ENCODE results near the gene CPT1A.

Gene CPT1A

DNA sequence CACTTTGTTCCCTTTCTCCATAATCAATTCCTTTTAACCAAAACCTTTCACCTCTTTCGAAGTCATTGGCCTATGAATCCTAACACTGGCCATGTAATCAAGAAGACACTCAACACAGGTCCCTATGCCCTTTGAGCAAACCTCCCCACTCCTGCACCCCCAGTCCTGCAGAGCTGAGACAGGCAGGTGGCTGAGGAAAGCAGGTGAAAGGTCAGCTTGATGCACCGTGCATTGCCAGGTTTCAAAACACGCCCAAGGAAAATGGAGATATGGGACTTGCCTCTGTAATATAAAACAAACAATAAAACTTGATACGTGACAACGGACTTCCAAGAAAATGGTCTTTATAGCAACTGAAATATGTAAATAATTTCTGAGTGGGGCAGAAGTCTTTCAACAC lies 10.6 kb downstream of the CPT1A start:
- DNase-seq (ENCODE audit: low read depth in 2 of 2) = no peak

DNA sequence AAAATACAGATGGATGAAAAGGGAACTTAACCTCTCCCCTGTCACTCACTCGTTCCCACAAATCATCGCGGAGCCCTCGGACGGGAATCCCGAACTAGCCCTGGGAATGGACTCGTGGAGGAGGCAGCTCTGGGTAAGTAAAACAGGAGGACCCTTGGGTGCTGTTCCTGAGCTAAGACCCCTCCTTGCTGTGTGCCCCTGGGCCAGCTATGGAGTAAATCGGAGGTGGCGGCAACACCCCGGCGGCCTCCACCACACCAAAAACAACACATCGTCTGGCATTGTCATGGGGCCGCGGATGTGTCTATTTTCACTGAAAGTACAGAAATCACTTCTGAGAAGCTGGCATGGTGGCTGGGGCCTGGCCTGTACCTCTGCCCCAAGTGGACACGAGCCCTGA lies 12.1 kb downstream of the CPT1A start:
- no peak for DNase-seq (ENCODE audit: low read depth in 2 of 2)

DNA sequence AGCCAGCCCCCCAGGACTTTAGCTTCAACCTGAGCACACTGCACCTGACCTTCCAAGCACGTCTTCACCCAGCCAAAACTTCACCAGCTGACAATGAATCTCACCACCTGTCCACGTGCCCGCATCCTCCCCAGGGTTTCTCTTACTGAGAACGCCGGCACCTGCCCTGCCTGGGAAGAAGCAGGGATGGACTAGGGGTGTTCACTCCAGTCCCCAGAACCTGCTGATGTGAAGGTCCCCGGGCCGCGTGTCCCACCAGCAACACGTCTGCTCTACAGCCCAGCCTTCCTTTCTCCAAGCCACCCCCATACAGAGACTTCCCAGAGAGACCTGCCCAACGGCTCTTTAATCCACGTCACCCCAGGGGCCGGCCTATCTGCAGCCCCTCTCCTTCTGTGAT lies 12.8 kb downstream of the CPT1A start:
- DNase-seq (ENCODE audit: low read depth in 2 of 2) = no peak

DNA sequence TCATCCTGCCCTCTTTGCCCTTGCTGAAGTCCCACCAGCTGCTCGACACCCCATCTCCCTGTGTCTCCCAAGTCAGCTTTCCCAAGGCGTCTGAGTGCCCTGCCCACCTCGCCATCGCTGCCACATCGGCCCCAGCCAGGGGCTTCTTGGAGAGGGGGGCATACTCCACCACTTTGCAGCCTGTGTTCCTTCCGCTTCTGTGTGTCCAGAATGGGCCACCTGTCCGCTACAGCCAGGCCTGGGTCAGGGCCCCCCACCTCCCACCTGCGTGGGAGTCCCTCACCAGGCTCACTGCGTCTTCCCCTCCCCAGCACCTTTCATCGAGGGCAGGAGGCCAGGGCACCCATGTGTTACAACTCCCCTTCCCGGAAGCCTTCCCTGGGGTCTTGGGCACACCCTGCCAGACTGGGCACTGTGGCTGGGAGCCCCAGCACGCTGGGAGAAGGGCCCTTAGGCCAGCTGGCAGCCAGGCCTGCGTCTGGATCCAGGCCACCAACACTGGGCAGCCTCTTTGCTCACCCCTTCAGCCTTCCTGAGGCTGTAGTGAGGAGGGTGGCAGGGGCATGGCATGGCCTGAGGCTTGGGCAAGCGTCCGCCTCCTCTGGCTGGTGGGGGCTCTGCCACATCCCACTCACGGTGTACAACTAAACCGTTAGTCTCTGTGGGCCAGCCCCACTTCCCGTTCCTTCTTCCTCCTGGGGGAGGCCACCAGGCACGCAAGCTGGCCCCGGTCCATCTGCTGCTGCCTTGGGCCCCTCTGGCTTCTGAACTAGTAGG lies 13.4 kb downstream of the CPT1A start:
- no peak for DNase-seq (ENCODE audit: low read depth in 2 of 2)

DNA sequence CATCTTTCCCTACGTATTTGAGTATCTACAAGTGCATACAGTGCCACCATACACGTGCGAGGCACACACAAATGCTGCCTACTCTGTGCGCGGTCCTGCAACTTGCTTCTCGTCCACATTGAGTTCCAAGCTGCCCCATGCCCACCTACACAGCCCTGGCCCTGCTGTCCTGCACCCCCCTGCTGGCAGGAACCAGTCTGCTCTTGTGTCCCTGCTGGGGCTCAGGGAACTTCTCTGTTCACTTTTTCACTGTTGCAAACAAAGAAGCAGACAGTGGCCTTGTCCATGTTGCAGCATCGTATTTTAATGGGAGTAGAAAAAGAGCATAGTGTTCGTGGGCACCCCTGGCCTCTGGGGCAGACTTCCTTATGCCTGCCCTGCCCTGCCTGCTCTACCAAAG lies 14.0 kb downstream of the CPT1A start:
- no peak for DNase-seq (ENCODE audit: low read depth in 2 of 2)

DNA sequence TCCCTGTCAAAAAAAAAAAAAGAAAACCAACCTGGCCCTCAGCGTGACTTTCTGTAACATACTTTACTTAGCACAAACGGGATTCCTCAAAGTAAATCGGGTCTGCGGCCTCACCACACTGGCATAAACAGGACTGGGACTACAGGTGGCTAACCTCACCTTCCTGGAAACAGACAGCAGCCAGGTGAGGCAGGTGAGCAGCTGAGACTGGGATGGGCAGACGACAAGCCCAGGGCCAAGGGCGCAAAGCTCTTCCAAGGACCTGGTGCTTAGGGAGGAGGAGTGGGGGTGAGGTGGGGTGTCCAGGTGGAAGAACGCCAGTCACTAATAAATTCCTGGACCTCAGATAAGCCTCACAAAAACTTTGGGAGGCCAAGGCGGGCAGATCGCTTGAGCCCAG lies 15.0 kb downstream of the CPT1A start:
- no peak for DNase-seq (ENCODE audit: low read depth in 2 of 2)

DNA sequence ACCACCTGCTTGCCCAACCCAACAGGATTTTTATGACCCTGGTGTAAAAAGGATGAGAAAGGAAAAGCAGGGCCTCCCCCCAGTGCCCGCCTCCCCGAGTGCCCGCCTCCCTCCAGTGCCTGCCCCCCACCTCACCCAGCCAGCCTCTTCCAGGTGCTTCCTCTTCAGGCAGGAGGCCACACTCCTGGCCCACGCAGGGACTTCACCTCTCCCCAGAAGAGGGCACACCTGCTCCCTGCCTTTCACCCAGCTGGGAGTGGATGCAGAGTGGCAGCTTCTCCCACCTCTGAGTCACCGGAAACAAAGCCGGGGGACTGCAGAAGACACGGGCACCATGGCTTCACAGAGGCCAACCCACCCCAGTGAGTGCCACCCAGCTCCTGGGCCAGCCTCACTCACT lies 16.1 kb downstream of the CPT1A start:
- DNase-seq (ENCODE audit: low read depth in 2 of 2) = no peak

DNA sequence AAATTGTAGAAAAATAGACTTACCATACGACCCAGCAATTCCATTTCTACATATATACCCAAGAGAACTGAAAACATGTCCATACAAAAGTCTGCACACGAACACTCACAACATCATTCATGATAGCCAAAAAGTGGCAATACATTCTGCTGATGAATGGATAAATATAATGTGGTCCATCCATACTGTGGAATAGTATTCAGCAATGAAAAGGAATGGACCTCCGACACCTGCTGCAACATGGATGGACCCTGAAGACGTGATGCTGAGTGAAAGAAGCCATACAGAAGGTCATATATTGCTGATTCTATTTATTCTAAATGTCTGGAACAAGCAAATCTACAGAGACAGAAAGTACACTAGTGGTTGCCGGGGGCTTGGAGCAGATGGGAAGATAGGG lies 19.2 kb downstream of the CPT1A start:
- no peak for DNase-seq (ENCODE audit: low read depth in 2 of 2)

DNA sequence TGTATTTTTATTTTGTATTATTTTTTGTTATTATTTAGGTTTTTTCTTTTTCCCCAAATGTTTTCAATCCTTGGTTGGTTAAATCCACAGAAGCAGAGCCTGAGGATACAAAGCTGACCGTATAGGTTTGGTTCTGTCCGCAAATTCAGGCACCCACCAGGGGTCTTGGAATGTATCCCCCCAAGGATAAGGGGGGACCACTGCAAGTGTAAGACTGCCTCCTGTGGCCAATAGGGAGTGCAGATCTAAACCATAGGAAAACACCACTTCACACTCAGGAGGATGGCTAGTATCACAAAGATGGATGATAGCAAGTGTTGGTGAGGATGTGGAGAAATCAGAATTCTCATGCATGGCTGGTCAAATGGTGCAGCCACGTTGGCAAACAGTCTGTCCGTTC lies 20.0 kb downstream of the CPT1A start:
- no peak for DNase-seq (ENCODE audit: low read depth in 2 of 2)

DNA sequence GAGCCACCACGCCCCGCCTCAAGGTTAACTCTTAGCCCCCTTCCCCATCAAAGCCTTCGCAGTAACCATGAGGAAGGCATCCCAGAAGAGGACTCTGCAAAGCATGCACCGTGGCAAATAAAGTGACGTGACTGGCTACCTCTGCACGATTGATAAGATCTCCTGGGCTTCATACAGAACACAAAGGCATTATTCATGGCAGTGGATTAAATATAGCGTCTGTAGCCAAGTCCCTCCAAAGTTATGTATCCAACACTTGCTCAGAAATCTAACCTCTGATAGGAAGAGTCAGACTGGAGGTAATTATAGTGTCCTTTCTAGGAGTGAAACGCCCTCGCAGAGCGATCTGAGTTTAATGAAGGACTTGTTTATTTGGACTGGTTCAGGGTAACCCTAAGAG lies 22.4 kb downstream of the CPT1A start:
- DNase-seq (ENCODE audit: low read depth in 2 of 2) = no peak

DNA sequence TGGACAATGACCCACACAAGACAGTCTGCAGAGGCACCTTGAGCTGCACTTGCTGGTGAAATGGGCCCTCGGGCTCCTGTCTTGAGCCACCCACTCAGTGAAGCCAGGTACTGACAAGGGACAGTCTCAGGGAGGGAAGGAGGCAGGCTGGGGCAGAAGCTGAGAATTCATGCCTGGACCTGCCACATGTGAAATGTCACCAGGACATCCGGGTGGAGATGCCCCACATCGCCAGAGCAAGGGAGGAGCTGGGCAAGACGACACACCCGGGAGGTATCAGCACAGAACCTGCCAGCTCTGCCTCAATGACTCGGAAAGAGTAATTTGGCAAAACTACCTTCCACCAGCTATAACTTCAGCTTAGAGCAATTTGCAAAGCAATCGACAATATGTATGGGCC lies 23.5 kb downstream of the CPT1A start:
- no peak for DNase-seq (ENCODE audit: low read depth in 2 of 2)

DNA sequence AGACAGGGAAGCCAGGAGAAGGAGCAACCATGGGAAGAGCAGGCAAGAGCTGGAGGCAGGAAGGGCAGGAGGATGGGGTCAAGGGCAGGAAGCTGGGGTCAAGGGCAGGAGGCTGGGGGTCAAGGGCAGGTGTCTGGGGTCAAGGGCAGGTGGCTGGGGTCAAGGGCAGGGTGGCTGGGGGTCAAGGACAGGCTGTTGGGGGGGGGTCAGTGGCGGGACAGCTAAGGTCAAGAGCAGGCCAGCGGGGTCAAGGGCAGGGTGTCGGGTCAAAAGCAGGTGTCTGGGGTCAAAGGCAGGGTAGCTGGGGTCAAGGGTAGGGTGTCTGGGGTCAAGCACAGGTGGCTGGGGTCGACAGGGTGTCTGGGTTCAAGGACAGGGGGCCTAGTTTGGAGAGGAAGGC lies 24.2 kb downstream of the CPT1A start:
- DNase-seq (ENCODE audit: low read depth in 2 of 2) = no peak

DNA sequence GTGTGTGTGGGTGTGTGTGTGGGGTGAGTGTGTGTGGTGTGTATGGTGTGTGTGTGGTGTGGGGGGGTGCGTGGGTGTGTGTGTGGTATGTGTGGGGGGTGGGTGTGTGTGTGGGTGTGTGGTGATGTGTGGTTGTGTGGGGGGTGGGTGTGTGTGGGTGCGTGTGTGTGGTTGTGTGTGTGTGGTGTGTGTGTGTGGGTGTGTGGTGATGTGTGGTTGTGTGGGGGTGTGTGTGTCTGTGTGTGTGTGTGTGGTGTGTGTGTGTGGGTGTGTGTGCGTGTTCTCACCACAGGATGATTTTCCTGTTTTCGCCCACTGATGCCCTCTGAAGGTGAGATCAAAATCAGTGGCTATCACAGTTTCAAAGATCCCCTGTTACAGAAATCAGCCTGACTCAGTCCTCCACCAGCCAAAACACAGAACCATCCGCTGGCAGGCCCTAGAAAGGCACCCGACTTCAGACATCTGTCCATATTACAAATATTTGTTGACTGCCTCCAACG lies 24.7 kb downstream of the CPT1A start:
- no peak for DNase-seq (ENCODE audit: low read depth in 2 of 2)

DNA sequence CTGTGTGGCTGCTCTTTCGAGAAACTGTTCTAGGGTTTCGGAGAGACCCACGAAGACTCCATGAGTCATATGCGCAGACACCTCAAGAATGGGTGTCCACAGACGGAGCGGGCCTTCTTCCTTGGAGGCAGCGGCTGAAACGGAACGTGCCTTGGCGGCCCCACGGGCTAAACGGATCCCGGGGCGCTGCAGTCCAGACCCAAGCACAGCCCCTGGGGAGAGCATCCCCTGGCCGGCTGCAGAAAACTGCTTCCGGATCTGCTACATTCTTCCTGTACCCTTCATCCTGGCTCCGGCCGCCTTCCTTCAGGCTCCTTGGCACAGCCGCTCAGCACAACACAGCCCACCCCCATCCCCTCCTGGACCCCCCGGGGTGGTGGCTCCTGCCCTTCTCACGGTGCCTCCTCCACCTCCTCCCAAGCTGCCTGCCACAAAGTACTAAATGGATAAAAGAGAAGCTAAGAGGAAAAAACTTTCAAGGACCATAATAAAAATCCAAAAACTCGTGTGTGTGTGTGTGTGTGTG lies 25.4 kb downstream of the CPT1A start:
- no peak for DNase-seq (ENCODE audit: low read depth in 2 of 2)

DNA sequence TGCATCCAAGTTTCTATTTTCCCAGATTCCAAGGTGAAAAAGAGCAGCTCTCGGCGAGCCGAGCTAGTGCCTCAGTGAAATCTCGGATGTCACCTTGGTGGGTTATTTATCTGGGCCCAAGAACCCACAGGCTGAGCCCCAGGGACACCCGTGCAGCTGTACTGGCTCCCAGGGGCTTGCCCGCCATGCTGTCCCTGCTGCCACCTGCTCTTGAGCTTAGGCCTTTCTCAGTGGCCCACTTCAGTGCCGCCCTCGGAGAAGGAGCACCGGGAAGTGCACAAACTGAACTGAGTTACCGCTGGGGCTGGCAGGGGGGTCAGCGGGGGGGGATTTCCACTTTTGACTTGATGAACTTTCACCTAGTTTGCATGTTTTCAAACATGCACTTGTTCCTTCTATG lies 27.9 kb downstream of the CPT1A start:
- no peak for DNase-seq (ENCODE audit: low read depth in 2 of 2)

DNA sequence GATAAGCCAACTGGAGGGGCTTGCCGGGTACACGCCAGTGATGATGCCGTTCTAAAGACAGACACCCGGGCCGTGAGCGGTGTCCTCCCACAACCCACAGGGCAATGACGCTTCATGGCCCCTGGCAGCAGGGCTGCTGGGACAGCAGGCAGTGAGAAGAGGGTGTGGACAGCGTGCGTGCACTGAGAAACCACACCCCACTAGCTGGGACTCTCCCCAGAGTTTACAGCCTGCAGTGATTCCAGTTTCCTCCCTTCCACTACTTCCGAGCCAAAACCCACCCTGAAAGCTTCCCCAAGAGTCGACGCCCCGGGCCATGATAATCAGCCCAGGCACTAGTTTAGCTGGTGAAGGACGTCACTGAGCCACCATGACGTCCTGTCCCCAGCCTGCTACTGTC lies 29.2 kb downstream of the CPT1A start:
- DNase-seq (ENCODE audit: low read depth in 2 of 2) = no peak

DNA sequence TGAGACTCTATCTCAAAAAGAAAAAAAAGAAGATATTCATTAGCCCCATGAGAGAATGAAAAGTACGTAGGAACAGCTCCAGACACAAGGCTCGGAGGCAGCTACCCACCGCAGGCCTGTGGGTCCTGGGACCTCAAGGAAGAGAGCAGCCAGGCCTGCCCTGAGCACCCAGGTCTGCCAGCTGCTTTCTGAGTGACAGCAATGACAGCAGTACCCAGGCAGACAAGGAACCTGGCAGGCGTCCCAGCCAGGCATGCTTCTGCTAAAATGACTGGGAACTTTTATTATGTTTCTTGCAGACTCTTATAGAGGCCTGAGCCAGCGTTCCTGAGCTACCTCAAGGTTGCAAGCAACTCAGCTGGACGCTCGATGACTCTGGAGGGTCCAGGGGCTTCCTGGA lies 31.6 kb downstream of the CPT1A start:
- DNase-seq (ENCODE audit: low read depth in 2 of 2) = no peak

DNA sequence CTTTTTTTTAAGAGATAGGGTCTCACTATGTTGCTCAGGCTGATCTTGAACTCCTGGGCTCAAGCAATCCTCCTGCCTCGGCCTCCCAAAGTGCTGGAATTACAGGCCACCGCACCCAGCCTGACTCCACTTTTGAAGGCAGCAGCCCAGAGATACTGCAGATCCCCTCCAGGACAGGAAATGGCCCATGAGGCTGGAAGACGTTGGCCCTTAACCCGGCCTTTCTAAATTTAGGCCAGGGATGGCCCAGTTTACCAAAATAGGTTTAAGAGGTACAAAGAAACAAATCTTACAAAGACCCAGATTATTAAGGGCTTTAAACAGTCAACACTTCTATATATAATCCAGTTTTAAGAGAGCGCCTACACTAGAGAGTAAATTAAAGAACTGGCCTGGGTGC lies 32.2 kb downstream of the CPT1A start:
- DNase-seq (ENCODE audit: low read depth in 2 of 2) = no peak

DNA sequence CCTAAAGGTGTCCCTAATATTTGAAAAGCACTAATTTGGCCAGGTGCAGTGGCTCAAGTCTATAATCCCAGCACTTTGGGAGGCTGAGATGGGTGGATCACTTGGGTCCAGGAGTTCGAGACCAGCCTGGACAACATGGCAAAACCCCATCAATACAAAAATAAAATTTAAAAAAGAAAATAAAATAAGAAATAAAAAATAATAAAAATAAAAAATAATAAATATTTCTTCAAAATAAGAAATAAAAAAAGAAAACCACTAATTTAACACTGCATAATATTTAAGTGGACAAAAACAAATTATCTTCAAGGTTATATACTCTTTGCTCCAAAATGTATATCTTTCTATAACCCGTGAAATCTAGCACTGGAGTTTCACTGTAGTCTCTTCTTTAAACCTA lies 32.9 kb downstream of the CPT1A start:
- DNase-seq (ENCODE audit: low read depth in 2 of 2) = no peak

DNA sequence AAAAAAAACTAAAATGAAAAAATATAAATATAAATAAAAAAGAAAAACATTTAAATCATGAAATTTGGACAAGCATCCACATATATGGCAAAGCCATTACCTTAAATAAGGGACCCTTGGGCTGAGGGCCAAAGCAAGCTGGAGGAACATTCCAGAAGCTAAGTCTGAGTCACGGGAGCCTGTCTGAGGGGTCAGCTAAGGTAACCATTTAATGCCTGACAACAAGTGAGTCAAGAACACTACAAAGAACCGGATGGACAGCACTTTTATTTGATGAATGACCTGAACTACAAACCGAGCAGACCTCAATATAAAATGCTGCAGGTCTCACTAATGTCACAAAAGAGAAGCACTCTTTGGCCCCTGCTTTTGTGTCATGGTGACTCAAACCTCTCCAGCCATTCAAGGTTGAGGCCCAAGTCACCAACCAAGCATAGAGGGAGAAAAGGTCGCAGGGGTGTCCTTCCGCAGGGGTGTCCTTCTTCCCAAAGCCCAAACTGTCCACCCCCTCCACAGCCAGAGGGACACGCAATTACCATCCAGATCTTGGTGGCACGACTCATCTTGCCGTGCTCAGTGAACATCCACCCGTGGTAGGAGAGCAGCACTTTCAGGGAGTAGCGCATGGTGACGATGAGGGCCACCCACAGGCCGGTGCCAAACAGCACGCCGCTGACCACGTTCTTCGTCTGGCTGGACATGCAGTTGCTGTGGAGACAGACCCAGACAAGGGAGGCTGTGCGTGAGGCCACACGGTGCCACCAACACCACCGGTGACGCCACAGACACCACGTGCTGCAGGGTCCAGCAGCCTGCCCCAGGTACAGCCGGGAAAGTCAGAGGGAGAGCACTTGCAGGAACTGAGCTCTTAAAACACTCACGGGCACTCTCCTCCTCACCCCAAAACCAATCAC lies 34.5 kb downstream of the CPT1A start:
- no peak for DNase-seq (ENCODE audit: low read depth in 2 of 2)

DNA sequence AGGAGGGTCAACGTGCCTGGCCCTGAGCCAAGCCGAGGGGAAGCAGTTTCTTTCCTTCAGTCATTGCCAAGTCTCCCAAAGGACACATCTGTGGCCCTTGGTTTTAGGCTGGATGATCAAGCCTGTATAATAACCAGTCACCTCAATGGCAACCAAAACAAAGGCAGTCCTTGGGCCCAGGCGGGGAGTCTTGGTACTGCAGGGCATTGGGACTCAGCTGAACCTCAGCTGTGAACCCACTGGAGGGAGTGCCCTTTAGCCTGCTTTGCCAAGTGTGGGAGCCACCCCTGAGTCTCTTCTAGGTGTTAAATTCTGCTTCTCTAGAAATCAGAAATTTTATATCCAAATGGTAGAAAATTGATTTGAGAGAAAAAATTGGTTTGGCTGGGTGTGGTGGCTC lies 36.9 kb downstream of the CPT1A start:
- no peak for DNase-seq (ENCODE audit: low read depth in 2 of 2)

DNA sequence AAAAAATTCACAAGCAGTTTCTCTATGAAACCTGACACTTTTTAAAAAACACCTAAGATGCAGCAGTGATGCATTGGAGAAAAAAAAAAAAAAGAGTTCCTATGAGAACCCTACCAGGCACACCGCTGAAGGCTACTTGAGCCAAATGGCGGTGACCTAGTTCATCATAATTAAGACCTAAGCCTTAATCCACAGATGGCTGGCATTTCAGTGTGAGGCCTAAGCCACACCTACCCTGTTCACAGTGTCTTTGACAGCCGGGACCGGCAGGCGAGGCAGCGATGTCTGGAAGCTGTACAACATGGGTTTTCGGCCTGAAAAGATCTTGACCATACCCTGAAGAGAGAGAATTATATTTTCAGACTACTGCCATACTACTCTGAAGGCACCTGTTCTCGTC lies 38.0 kb downstream of the CPT1A start:
- DNase-seq (ENCODE audit: low read depth in 2 of 2) = no peak

Measured in stimulated activated CD4-positive, alpha-beta T cell treated with anti-CD3 and anti-CD28 coated beads, Interleukin-1b, Interleukin-23, amount 100 ng/mL, for 4 hours (primary cell).